ENCODE results near the gene IRF4.

The IRF4 gene

DNA sequence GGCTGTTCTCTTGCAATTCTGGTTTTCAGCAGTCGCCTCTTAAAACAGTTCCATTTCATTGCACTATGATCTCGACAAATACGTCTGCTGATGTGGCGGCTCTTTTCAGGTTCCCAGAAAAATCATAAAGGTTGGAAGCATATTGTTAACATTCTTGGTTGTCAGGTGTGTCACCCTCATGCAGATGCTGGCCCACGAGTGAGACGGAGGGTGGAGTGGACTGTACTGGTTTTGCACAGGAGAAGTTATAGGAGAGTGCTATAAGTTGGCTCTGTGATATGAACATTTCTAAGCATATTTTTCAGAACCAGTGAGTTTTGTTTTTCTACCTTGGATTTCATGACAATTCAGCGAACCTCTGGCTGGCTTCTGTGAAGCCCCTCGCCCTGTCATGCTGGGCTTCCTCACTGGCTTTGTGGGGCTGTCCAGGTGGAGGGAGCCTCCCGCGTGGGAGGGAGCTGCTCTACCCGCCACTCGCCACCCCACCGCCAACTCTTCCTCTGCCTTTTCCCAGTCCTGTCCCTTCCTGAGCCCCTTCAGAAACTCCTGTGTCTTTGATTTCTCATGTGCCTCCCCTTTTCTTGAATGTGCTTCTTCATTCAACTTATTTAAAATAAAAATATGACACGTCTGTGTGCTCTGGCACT lies 10.6 kb downstream of the IRF4 start:
- WGBS, 2 experiments (ENCODE audit: insufficient coverage in 2 of 2) = 94 to 95% methylated on average over 13 to 14 of the region's 14 CpGs
- H3K4me3 ChIP-seq (ENCODE audit: extremely low read depth, insufficient read depth, low read length, poor library complexity, severe bottlenecking) = no peak overlapping the region

DNA sequence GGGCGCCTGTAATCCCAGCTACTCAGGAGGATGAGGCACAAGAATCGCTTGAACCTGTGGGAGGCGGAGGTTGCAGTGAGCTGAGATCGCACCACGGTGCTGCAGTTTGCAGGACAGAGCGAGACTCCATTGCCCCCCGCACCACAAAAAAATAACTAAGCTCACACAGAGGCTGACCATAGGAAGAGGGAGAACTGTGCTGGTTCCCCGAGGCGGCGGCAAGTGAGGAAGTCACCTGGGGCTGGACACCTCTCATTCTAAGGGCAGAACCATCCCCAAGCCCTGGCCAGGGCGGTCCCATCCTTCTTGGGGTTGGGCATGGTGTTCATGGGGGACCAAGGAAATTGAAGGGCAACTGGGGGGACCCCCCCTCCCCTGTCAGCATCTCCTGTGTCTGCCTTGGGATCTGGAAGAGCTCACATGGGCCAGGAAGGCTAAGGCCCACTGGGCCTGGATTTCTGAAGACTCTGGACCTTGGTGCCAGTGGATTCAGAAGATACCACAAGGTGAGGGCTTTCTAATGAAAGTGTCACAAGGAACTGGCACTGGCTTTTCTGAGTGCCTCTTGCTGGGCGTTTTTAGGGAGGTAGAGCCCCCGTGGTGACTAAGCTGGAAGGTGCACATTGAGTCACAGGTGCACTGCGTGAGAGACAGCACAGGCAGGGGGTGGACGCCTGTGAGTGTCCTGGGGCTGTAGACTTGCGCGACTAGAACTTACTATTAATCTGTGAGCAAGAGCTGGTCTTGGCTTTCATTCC lies 11.5 kb downstream of the IRF4 start:
- H3K4me3 ChIP-seq (ENCODE audit: extremely low read depth, insufficient read depth, low read length, poor library complexity, severe bottlenecking) = no peak overlapping the region
- H3K4me1 ChIP-seq (ENCODE audit: control insufficient read depth, insufficient read depth, low read length, poor library complexity, severe bottlenecking) = no peaks in the 10 kb centered on the region
- H3K9me3 ChIP-seq (ENCODE audit: control insufficient read depth, low read length) = no peaks in the 10 kb centered on the region
- WGBS, 2 experiments (ENCODE audit: insufficient coverage in 2 of 2) = 86 to 88% methylated on average over 10 to 13 of the region's 17 CpGs
- no peak overlapping the region for H3K27ac ChIP-seq (ENCODE audit: low read depth, low read length, severe bottlenecking)
- H3K36me3 ChIP-seq (ENCODE audit: control insufficient read depth, insufficient read depth, low read length) = no peaks in the 10 kb centered on the region

More for the DNA sequence above, 10.6 kb downstream of the IRF4 start:
- no peaks in the 10 kb centered on the region for H3K36me3 ChIP-seq (ENCODE audit: control insufficient read depth, insufficient read depth, low read length)
- H3K4me1 ChIP-seq (ENCODE audit: control insufficient read depth, insufficient read depth, low read length, poor library complexity, severe bottlenecking) = no peaks in the 10 kb centered on the region
- H3K27ac ChIP-seq (ENCODE audit: low read depth, low read length, severe bottlenecking) = no peak overlapping the region
- H3K9me3 ChIP-seq (ENCODE audit: control insufficient read depth, low read length) = no peaks in the 10 kb centered on the region

DNA sequence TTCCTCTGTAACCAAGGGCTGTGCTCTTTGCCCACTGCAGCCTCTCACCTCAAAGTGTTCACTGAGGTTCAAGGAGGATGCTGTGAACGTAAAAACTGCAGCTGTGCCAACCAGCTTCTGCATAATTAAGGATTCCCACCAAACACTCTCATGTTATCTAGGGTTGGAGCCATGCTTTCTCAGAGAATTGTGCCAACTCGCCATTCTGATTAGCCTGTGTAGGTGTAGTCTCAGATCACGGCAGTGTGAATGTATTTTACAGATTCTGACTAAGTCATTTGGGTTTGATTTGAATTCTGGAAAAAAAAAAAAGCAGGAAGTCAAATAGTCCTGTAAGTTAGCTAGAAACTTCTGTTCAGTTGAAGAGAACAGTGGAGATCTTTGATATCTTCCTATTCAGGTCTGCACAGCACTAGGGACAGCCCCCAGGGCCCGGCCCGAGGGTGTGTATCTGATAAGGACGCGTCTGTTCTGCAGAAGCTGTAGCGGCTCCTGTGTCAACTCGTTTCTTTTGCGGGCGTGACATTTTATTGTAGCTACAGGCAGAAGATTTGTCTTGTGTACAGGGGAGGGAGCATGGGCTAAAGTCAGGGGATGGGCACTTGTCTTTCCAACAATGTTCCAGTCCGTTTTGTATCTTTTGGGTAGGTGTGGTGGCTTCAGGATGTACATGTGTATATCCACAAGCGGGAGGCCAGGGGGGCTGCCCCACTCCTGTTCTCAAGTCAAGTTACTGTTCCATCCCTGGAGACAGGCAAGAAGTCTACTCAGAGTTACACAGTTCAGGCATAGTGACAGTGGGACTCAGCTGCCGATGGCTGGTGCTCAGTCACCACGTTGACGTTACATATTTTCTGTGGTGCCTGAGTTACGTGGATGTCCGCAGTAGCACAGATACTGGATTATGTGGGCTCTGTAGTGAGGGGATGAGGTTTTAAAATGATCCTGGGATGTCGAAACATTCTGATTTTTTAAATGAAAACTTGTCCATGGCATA lies 12.4 kb downstream of the IRF4 start:
- Histone ChIP-seq H3K36me3 (ENCODE audit: control insufficient read depth, insufficient read depth, low read length) (no peaks in the 10 kb centered on the region), H3K4me3 (ENCODE audit: extremely low read depth, insufficient read depth, low read length, poor library complexity, severe bottlenecking) (no peak overlapping the region)
- WGBS, 2 experiments (ENCODE audit: insufficient coverage in 2 of 2) = 85 to 94% methylated on average over 16 to 17 of the region's 19 CpGs

DNA sequence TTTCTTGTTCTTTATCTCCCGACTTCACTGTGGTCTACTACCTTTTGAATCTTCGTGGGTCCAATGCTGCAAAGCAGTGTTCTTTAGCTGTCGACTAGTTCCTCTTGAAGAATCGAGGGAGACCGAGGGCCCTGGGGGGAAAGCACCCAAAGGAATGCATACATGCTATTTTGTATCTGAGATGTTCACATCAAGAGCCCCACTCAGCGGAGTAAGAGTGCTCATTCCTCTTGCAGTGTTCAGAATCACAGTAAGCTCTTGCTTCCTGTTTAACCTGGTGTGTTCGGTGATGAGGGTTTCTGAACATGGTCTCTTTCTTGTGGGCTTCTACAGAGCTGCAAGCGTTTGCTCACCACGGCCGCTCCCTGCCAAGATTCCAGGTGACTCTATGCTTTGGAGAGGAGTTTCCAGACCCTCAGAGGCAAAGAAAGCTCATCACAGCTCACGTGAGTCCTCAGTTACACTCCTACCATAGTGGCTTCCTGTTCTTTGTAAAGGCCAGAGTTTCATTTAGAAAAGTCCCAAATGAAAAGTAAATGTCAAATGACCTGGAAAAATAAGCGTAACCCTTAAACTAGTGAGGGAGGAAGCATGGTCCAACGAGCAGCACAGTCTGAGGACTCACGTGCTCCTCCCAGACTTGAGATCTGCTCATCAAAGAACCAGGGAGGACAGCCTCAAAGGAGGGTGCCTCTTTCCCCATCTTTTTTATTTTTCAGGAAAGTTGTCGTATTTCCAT lies 13.3 kb downstream of the IRF4 start:
- no peaks in the 10 kb centered on the region for H3K36me3 ChIP-seq (ENCODE audit: control insufficient read depth, insufficient read depth, low read length)
- no peaks in the 10 kb centered on the region for H3K9me3 ChIP-seq (ENCODE audit: control insufficient read depth, low read length)
- no peak overlapping the region for H3K4me3 ChIP-seq (ENCODE audit: extremely low read depth, insufficient read depth, low read length, poor library complexity, severe bottlenecking)
- 86 to 93% methylated on average over 13 of the region's 15 CpGs for WGBS, 2 experiments (ENCODE audit: insufficient coverage in 2 of 2)
- H3K27ac ChIP-seq (ENCODE audit: low read depth, low read length, severe bottlenecking) = no peak overlapping the region
- no peaks in the 10 kb centered on the region for H3K4me1 ChIP-seq (ENCODE audit: control insufficient read depth, insufficient read depth, low read length, poor library complexity, severe bottlenecking)

More for the DNA sequence above, 12.4 kb downstream of the IRF4 start:
- Histone ChIP-seq H3K4me1 (ENCODE audit: control insufficient read depth, insufficient read depth, low read length, poor library complexity, severe bottlenecking) (no peaks in the 10 kb centered on the region), H3K9me3 (ENCODE audit: control insufficient read depth, low read length) (no peaks in the 10 kb centered on the region), H3K27ac (ENCODE audit: low read depth, low read length, severe bottlenecking) (no peak overlapping the region)

DNA sequence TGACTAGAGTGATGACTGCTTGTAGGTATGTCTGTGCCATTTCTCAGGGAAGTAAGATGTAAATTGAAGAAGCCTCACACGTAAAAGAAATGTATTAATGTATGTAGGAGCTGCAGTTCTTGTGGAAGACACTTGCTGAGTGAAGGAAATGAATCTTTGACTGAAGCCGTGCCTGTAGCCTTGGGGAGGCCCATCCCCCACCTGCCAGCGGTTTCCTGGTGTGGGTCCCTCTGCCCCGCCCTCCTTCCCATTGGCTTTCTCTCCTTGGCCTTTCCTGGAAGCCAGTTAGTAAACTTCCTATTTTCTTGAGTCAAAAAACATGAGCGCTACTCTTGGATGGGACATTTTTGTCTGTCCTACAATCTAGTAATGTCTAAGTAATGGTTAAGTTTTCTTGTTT lies 16.6 kb downstream of the IRF4 start:
- Histone ChIP-seq H3K36me3 (ENCODE audit: control insufficient read depth, insufficient read depth, low read length) (no peaks in the 10 kb centered on the region), H3K4me3 (ENCODE audit: extremely low read depth, insufficient read depth, low read length, poor library complexity, severe bottlenecking) (no peak overlapping the region), H3K9me3 (ENCODE audit: control insufficient read depth, low read length) (no peaks in the 10 kb centered on the region), H3K27ac (ENCODE audit: low read depth, low read length, severe bottlenecking) (peak overlapping the region; percentile 50), H3K4me1 (ENCODE audit: control insufficient read depth, insufficient read depth, low read length, poor library complexity, severe bottlenecking) (no peaks in the 10 kb centered on the region)
- WGBS, 2 experiments (ENCODE audit: insufficient coverage in 2 of 2) = 30 to 66% methylated on average over 2 to 3 of the region's 5 CpGs

DNA sequence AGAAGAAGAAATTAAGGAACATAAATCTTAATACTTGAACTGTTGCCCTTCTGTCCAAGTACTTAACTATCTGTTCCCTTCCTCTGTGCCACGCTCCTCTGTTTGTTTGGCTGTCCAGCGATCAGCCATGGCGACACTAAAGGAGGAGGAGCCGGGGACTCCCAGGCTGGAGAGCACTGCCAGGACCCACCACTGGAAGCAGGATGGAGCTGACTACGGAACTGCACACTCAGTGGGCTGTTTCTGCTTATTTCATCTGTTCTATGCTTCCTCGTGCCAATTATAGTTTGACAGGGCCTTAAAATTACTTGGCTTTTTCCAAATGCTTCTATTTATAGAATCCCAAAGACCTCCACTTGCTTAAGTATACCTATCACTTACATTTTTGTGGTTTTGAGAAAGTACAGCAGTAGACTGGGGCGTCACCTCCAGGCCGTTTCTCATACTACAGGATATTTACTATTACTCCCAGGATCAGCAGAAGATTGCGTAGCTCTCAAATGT lies 17.1 kb downstream of the IRF4 start:
- Histone ChIP-seq H3K4me1 (ENCODE audit: control insufficient read depth, insufficient read depth, low read length, poor library complexity, severe bottlenecking) (no peaks in the 10 kb centered on the region), H3K27ac (ENCODE audit: low read depth, low read length, severe bottlenecking) (peak overlapping the region; percentile 50), H3K9me3 (ENCODE audit: control insufficient read depth, low read length) (no peaks in the 10 kb centered on the region), H3K4me3 (ENCODE audit: extremely low read depth, insufficient read depth, low read length, poor library complexity, severe bottlenecking) (no peak overlapping the region), H3K36me3 (ENCODE audit: control insufficient read depth, insufficient read depth, low read length) (no peaks in the 10 kb centered on the region)
- WGBS, 2 experiments (ENCODE audit: insufficient coverage in 2 of 2) = 77 to 84% methylated on average over 7 to 9 of the region's 9 CpGs

DNA sequence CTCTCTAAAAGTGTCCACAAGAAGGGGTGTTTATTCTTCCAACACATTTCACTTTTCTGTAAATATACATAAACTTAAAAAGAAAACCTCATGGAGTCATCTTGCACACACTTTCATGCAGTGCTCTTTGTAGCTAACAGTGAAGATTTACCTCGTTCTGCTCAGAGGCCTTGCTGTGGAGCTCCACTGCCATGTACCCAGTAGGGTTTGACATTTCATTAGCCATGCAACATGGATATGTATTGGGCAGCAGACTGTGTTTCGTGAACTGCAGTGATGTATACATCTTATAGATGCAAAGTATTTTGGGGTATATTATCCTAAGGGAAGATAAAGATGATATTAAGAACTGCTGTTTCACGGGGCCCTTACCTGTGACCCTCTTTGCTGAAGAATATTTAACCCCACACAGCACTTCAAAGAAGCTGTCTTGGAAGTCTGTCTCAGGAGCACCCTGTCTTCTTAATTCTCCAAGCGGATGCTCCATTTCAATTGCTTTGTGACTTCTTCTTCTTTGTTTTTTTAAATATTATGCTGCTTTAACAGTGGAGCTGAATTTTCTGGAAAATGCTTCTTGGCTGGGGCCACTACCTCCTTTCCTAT lies 17.9 kb downstream of the IRF4 start:
- WGBS, 2 experiments (ENCODE audit: insufficient coverage in 2 of 2) = 57 to 77% methylated on average over 1 of the region's 4 CpGs
- no peaks in the 10 kb centered on the region for H3K4me1 ChIP-seq (ENCODE audit: control insufficient read depth, insufficient read depth, low read length, poor library complexity, severe bottlenecking)
- no peaks in the 10 kb centered on the region for H3K36me3 ChIP-seq (ENCODE audit: control insufficient read depth, insufficient read depth, low read length)
- H3K27ac ChIP-seq (ENCODE audit: low read depth, low read length, severe bottlenecking) = no peak overlapping the region
- peaks cover under 1% of the 10 kb centered on the region for H3K9me3 ChIP-seq (ENCODE audit: control insufficient read depth, low read length)
- H3K4me3 ChIP-seq (ENCODE audit: extremely low read depth, insufficient read depth, low read length, poor library complexity, severe bottlenecking) = no peak overlapping the region

DNA sequence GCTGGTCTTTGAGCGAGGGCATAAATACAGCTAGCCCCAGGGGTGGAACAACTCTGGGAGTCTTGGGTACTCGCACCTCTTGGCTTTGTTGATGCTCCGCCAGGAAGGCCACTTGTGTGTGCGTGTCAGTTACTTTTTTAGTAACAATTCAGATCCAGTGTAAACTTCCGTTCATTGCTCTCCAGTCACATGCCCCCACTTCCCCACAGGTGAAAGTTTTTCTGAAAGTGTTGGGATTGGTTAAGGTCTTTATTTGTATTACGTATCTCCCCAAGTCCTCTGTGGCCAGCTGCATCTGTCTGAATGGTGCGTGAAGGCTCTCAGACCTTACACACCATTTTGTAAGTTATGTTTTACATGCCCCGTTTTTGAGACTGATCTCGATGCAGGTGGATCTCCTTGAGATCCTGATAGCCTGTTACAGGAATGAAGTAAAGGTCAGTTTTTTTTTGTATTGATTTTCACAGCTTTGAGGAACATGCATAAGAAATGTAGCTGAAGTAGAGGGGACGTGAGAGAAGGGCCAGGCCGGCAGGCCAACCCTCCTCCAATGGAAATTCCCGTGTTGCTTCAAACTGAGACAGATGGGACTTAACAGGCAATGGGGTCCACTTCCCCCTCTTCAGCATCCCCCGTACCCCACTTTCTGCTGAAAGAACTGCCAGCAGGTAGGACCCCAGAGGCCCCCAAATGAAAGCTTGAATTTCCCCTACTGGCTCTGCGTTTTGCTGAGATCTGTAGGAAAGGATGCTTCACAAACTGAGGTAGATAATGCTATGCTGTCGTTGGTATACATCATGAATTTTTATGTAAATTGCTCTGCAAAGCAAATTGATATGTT lies 19.2 kb downstream of the IRF4 start:
- H3K4me3 ChIP-seq (ENCODE audit: extremely low read depth, insufficient read depth, low read length, poor library complexity, severe bottlenecking) = no peak overlapping the region
- WGBS, 2 experiments (ENCODE audit: insufficient coverage in 2 of 2) = 90 to 94% methylated on average over 7 to 10 of the region's 15 CpGs
- H3K27ac ChIP-seq (ENCODE audit: low read depth, low read length, severe bottlenecking) = no peak overlapping the region

DNA sequence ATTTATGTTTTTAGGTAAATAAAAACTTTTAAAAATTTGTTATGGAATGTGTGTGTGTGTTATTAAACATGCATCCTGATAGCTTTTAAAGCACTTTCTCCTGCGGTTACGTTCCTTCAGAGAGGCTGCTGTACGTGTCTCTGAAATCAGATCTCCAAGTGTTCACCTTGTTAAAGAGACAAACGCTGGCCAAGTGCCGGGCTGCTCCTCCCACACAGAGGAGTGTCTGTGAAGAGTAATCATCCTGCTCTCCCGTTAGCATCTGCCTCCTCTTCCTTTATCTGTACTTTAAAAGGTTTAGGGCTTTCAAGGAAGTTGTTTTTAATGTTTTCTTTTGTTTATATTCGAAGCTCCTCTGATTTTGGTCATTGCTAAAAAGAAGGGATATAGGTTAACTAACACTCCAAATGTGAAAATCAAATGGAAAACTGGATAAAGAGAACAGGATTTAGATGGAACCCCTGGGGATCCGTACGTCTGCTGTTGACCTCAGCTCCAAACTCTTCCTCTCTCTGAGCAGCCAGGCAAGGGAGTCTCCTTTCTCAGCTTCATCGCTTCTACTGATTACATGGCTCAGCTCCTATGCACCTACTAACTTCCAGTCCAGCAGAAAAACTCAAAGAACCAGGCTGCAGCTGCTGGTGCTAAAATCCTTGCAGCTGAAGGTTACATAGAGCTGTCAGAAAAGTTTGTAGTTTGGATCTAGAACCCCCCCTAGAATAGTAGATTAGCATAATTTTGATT lies 20.0 kb downstream of the IRF4 start:
- Histone ChIP-seq H3K4me3 (ENCODE audit: extremely low read depth, insufficient read depth, low read length, poor library complexity, severe bottlenecking) (no peak overlapping the region), H3K9me3 (ENCODE audit: control insufficient read depth, low read length) (peaks cover 7% of the 10 kb centered on the region), H3K4me1 (ENCODE audit: control insufficient read depth, insufficient read depth, low read length, poor library complexity, severe bottlenecking) (no peaks in the 10 kb centered on the region), H3K36me3 (ENCODE audit: control insufficient read depth, insufficient read depth, low read length) (no peaks in the 10 kb centered on the region), H3K27ac (ENCODE audit: low read depth, low read length, severe bottlenecking) (no peak overlapping the region)
- 67% methylated on average over 3 to 4 of the region's 10 CpGs for WGBS, 2 experiments (ENCODE audit: insufficient coverage in 2 of 2)

More for the DNA sequence above, 19.2 kb downstream of the IRF4 start:
- Histone ChIP-seq H3K9me3 (ENCODE audit: control insufficient read depth, low read length) (peaks cover 7% of the 10 kb centered on the region), H3K36me3 (ENCODE audit: control insufficient read depth, insufficient read depth, low read length) (no peaks in the 10 kb centered on the region), H3K4me1 (ENCODE audit: control insufficient read depth, insufficient read depth, low read length, poor library complexity, severe bottlenecking) (no peaks in the 10 kb centered on the region)
